ENCODE measurements around the gene GRM2.

DNA sequence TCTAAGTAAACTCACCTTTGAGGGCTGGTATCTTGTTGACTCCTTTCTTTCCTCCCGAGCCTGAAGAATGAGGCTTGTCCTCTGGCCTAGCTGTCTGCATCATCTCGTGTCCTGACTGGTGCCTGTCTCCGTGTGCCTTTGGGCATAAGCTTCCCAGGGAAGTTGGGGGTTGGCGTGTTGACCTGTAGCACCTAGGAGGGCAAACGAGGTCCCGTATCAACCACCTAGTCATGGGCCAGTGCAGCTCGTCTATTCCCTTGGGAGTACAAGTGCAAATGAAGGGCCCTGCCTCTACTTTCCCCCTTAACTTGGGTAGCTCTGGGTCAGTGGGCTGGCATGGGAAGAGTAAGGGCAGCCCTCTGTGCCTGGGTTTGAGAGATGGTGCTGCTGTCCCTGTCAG lies 27.1 kb upstream of the GRM2 start:
- TF ChIP-seq CTCF (IDR thresholded peaks at IDR 0.05): no peak
- no peak for TF ChIP-seq ZFX (IDR thresholded peaks at IDR 0.05; ENCODE audit: borderline replicate concordance)

Data from 22Rv1 (cell line).